ENCODE data around the gene GAN.

The GAN gene

DNA sequence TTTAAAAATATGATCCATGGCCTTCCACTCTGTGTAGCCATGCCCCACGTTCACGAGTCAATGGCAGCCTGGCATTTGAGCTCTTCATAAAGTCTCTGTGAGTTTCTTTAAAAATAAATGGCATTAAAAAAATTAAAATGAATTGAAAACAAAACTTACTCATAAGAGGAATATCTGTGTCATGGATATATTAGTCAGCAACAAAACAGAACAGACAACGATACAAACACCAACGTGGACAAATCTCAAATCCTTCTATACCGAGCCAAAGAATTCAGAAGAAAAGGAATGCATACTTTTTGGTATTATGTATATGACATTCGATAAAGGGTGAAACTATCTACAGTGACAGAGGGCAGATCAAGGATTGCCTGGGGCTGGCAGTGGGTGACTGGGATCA lies 121.6 kb downstream of the GAN start:
- no peak for TF ChIP-seq TAF1 (IDR thresholded peaks at IDR 0.05; ENCODE audit: borderline replicate concordance, insufficient read depth, low read length)
- TF ChIP-seq POLR2AphosphoS5 (IDR thresholded peaks at IDR 0.05; ENCODE audit: low read depth, low read length) = no peak
- TF ChIP-seq REST (IDR thresholded peaks at IDR 0.05; ENCODE audit: insufficient read depth in 1 of 2, low read depth in 2 of 2, low read length in 2 of 2) = no peak
- no peak for TF ChIP-seq SIN3A (IDR thresholded peaks at IDR 0.05; ENCODE audit: borderline replicate concordance, insufficient read depth, low read length)
- no peak for TF ChIP-seq FOXP2 (optimal IDR thresholded peaks at IDR 0.05; ENCODE audit: borderline replicate concordance, extremely low read depth, extremely low read length, insufficient read depth)

- TF ChIP-seq POLR2AphosphoS5 (IDR thresholded peaks at IDR 0.05; ENCODE audit: low read depth, low read length) = no peak
- TF ChIP-seq REST (IDR thresholded peaks at IDR 0.05; ENCODE audit: insufficient read depth in 1 of 2, low read depth in 2 of 2, low read length in 2 of 2) = no peak
- TF ChIP-seq SIN3A (IDR thresholded peaks at IDR 0.05; ENCODE audit: borderline replicate concordance, insufficient read depth, low read length) = no peak
- TF ChIP-seq TAF1 (IDR thresholded peaks at IDR 0.05; ENCODE audit: borderline replicate concordance, insufficient read depth, low read length) = no peak
Observed at GRCh38 chr16:81437865-81438264, 123.1 kb downstream of the GAN start.
